ENCODE measurements around the gene PROSER2. TPM values are rescaled to one million over a fixed set of nuclear protein-coding genes. Genes with fewer than 3 reads are reported as not detected.

The PROSER2 gene
- total RNA-seq, 1 experiment from 2014 or later, result 10.6 TPM

GRCh38 chr10:11898033-11898371 lies 74.8 kb downstream of the PROSER2 start:
- no peaks in the 10 kb centered on the region for H3K27me3 ChIP-seq (ENCODE audit: insufficient read depth, low read length)
- no peak overlapping the region for H2BK120ac ChIP-seq (ENCODE audit: low read depth, low read length, poor library complexity, severe bottlenecking)
- H3K27ac ChIP-seq (ENCODE audit: insufficient read length, low read depth, low read length), result no peak overlapping the region
- H3K4ac ChIP-seq (ENCODE audit: low read depth, low read length), result no peak overlapping the region
- H3K9ac ChIP-seq (ENCODE audit: extremely low read depth, insufficient read length, low read length), result no peak overlapping the region
- no peaks in the 10 kb centered on the region for H3K23me2 ChIP-seq (ENCODE audit: insufficient read length, low read depth, low read length, poor library complexity, severe bottlenecking)
- no peak overlapping the region for H3K14ac ChIP-seq (ENCODE audit: insufficient read depth, low read length)
- H2BK15ac ChIP-seq (ENCODE audit: low read depth, low read length), result no peak overlapping the region
- Mint-ChIP-seq H3K4me3 (no peak overlapping the region), H3K9me3 (no peaks in the 10 kb centered on the region), H3K27me3 (ENCODE audit: low read depth) (no peaks in the 10 kb centered on the region), H3K36me3 (ENCODE audit: insufficient read depth in 1 of 3, low read depth in 3 of 3) (no peaks in the 10 kb centered on the region), H3K27ac (no peak overlapping the region), H3K4me1 (peaks cover 11 to 24% of the 10 kb centered on the region in 2 experiments)
- WGBS (ENCODE audit: extremely low coverage, insufficient read length, low lambda C conversion rate), result no CpG with 5 or more reads among the region's 3 CpGs
- TF ChIP-seq CTCF (conservative IDR thresholded peaks at IDR 0.05), result no peak
- peaks cover 8% of the 10 kb centered on the region for H3K4me1 ChIP-seq (ENCODE audit: insufficient read depth, low read length)
- H2AK5ac ChIP-seq (ENCODE audit: insufficient read length, low read length), result no peak overlapping the region
- no peak overlapping the region for H3K56ac ChIP-seq (ENCODE audit: insufficient read length, low read depth, low read length)
- no peak overlapping the region for H3T11ph ChIP-seq (ENCODE audit: low read length)
- H3K79me2 ChIP-seq (ENCODE audit: insufficient read depth, low read length), result no peaks in the 10 kb centered on the region
- H4K5ac ChIP-seq (ENCODE audit: insufficient read length, low read depth, low read length), result no peak overlapping the region
- no peak overlapping the region for H2BK5ac ChIP-seq (ENCODE audit: insufficient read length, low read length)
- no peak overlapping the region for H2AFZ ChIP-seq (ENCODE audit: low read length)
- H3K9me3 ChIP-seq (ENCODE audit: control insufficient read depth, low read depth, low read length), result no peaks in the 10 kb centered on the region
- no peak for DNase-seq
- no peak overlapping the region for H3K23ac ChIP-seq (ENCODE audit: insufficient read length, low read depth, low read length)
- H2BK20ac ChIP-seq (ENCODE audit: low read depth, low read length, poor library complexity, severe bottlenecking), result no peak overlapping the region
- H3K4me2 ChIP-seq (ENCODE audit: insufficient read depth, insufficient read length, low read length), result no peak overlapping the region
- no peaks in the 10 kb centered on the region for H3K79me1 ChIP-seq (ENCODE audit: insufficient read depth, low read depth, low read length, poor library complexity, severe bottlenecking)
- H4K20me1 ChIP-seq (ENCODE audit: control insufficient read depth, insufficient read depth, insufficient read length), result no peaks in the 10 kb centered on the region
- H3K18ac ChIP-seq (ENCODE audit: insufficient read length, low read depth, low read length), result no peak overlapping the region
- H2BK12ac ChIP-seq (ENCODE audit: insufficient read length, low read depth, low read length), result no peak overlapping the region
- no peak overlapping the region for H4K91ac ChIP-seq (ENCODE audit: insufficient read length, low read depth, low read length)
- no peak overlapping the region for H4K8ac ChIP-seq (replicated peaks; ENCODE audit: insufficient read length, low read depth, low read length)
